HK-2 (cell line): ENCODE data around the gene ITPR2.
"Not testable (repeated sequence)": the region's sequence is repeated elsewhere in the genome, so short reads cannot be mapped to it uniquely, and the experiment has no call there.

ENCODE experiments used
- DNase-seq: peaks from one replicate; pipeline ENCODE4 v3.0.0-alpha.2; 2018; ENCODE audit not compliant: unreplicated experiment

The ITPR2 gene

GRCh38 chr12:26755362-26755761 lies 77.6 kb downstream of the ITPR2 start:
- DNase-seq: not testable (repeated sequence)

GRCh38 chr12:26754148-26754547 lies 78.8 kb downstream of the ITPR2 start:
- no peak for DNase-seq

GRCh38 chr12:26751179-26751578 lies 81.8 kb downstream of the ITPR2 start:
- no peak for DNase-seq

DNA sequence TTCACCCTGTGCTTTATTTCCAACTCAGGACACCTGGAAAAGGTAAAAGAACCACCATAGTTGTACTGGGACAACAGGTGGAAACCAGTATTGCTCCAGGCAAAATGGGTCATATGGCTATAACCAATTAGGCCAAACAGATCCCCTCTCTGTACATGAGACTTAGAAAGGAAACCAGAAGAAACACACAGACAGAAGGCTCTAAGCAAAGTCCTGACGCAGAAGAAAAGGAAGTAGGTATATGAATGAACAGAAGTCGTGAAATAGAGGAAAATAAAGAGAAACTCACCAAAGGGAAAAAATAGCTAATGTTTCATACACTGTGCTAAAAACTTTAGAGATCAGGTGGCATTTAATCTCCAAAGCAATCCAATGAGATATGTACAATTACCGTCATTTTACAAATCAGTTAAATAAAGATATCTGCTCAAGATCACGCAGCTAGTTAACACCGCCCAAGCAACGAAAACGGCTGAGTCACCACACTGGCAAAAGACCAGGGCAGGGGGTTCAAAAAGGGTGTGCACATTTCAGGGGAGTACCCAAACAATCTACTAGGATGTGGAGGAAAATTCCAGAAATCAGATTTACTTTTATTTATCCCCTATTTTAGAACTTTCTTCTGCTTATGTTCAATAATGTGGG lies 82.3 kb downstream of the ITPR2 start:
- no peak for DNase-seq

DNA sequence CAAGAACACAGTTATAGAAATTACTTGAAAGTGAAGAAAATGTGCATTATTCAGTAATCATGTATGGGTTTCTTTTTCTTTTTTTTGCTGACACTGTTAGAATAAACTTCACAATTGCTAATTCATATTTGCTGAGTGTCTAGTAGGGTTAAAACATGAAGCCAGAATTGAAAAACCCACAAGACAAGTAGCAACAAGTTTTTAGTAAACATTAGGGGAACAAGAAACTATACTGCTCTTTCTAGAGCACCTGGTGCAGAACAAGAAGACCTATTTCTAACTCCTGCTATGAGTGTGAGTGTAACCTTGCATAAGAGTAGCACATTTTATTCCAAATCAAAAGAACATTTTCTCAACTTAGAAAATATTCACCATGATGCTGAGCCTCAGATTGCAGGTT lies 83.2 kb downstream of the ITPR2 start:
- no peak for DNase-seq

DNA sequence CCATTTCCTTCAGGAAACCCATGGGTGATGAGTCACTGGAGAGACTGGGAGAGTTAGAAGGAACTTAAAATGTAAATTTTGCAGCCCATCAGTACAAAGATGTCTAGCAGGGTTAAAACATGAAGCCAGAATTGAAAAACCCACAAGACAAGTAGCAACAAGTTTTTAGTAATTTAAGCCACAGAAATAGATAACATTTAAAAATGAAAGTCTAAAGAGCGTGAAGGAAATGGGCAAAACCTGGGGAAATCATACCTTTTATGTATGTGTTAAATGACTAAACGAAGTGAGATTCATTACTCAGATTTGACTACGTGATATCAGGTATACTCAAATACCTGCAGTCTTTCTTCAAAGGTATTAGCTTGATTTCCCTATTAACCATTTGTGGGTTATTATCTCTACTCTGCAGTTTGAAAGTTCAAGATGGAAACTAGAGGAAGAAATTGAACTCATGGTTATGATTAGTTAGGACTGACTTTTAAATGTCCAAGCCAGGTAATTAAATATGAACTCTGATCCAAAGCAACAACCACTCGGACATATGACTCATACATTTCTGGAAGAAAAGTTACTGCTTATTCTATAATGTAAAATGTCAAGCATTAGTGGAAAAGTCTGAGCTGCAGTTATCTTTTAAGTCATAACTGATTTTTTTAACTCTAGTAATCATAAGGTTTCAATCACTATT lies 84.1 kb downstream of the ITPR2 start:
- DNase-seq: no peak

- no peak for DNase-seq
Observed at GRCh38 chr12:26748412-26748740, 84.6 kb downstream of the ITPR2 start.

DNA sequence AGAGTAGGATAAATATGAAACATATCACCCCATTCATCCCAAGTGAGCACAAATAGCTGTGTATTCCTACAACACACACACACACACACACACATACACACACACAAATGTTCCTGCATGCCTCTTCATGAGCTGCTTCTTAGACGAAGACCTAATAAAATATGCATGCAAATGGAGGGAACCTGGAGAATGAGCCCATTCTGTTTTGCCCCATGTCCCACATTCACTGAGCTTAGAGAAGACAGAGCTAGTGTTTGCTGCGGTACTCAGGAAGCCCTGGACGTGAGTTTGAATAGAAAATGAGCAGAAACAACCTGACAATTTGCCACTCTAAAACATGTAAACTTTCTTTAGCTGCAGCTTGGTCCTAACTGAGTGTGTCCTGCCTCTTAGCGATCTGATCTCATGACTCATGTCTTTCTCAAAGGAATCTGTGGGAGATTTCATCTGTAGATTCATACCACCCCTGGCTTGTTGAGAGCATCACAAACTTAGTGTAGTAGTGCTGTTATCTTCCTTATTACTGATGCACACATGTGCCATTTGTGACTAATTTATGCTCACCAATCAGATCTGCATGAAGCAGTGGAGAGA lies 86.8 kb downstream of the ITPR2 start:
- no peak for DNase-seq

DNA sequence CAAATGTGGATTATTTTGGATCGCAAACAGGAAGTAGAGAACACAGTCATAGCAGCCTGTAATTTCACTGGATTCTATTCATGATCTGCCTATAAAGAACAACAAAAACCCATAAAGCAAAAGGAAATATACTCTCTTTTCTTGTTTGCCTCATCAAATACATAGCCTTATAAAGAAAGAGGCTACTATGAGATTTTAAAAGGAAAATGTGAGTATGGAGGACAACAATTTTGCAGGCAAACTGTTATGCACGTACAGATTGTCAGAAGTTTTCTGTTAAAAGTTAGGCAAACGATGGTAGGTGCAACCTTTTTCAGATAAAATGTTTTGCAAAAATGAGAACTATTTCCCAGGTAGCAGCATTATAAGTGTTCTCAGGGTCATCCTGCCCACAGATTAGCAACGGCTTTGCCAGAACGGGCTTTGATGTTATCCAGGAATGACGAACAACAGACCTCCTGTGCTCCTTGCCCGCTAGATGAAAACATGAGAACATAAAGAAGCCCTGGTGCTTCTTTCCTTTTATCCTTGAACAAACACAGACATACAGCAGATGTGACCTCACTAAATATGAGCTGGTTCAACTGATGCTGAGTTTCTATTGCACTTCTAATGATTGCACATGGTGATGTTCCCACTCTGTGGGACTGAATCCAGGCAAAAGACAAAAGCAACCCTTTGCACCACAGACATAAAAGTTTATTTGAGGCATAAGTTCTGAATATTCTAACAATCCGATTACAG lies 88.1 kb downstream of the ITPR2 start:
- DNase-seq: no peak

- no peak for DNase-seq
Observed at GRCh38 chr12:26744042-26744626, 88.9 kb downstream of the ITPR2 start.

DNA sequence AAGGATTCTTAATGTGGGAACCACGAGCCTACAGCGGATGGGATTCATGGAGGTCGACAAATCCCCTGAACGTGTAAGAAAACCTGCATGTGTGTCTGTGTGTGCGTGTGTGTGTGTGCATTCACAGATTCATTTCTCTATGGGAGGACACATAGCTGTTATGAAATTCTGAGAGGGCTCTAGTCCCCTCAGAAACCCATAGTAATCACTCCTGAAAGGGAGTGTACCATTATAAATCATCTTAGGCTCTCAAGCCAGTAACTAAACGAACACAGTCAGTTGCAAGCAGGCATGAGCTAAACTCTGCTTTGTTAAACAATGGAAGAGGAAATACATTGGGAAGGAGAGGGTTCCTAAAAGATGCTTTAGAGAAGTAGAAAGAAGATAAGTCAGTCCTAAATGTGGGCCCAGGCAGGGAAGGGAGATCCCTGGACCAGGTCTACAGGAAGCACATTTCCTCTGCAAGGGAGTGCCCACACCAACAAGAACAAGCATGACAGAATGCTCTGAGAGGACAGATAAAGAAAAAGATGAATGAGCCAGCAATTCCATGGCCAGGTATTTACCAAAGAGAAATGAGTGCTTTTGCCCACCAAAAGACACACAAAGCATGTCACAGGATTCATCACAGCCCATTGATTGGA lies 91.3 kb downstream of the ITPR2 start:
- DNase-seq: no peak

DNA sequence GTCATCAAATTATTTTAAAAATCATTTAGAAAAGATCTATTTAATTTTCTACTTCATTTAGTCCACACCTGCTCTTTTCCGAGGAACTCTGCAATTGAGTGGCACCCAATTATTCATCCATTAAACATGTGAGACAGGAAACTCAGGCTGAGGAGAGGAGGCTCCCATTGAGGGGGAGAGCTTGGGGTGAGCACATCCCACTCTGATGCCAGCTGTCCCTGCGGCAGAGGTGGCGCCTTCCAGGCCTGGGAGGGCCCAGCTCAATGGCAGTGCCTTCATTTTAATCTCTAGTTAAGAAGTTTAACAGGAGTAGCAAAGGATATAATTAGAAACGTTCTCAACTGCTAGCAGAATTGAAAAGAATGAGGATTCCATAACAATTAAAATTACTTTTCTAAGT lies 92.0 kb downstream of the ITPR2 start:
- no peak for DNase-seq

DNA sequence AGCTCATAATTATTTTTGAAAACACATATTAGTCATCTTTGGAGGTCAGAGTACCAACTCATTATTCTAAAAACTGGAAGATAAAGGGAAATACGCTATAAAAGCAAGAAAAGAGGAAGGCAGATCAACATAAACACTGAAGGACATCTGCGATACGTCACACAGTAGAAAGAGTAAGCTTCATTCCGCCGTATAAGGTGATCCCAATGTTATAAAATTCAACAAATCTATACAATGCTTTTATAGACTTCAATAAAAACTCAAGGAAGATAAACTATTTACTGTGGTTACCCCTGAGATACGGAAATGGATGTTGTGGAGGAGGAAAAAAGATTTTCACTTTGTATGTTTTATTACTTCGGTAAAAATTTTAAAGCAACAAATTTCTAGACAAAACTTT lies 92.6 kb downstream of the ITPR2 start:
- no peak for DNase-seq

DNA sequence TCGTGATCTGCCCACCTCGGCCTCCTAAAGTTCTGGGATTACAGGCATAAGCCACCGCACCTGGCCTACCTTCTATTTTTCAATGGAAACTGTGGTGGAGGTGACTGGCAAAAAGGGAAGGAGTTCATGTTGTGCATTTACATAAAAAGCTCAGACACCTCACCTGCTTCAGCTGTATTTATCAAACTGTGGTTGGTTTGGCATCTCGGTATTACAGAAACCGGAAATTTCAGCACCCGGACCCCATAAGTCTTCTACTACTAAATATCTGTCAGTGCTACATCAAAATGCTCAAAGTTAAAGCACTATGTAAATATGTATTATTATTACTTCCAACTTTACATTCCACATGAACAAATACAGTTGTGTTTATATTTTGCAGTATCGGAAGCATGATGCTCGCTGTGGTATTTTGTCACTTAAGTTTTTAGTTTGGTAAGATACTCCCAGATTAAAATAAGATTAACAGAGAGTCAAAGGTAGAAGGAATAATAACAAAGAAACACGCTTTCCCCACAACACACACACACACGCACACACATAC lies 95.4 kb downstream of the ITPR2 start:
- DNase-seq: no peak

- DNase-seq: no peak
Observed at GRCh38 chr12:26736563-26737486, 96.2 kb downstream of the ITPR2 start.

DNA sequence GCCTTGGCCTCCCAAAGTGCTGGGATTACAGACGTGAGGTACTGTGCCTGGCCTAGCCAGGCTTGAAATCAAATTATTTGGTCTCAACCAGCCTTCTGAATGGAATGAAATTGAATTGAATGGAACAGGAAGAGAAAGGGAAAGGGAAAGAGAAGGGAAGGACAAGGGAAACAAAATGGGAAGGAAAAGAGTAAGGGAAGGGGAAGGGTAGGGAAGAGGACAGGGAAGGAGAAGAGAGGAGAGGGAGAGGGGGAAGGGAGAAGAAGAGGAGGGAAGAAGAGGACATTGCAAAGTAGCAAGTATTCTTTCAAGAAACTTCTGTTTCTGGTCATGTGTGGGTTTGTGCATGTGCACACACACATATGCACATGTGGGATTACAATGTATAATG lies 97.8 kb downstream of the ITPR2 start:
- DNase-seq: no peak

GRCh38 chr12:26734510-26735248 lies 98.3 kb downstream of the ITPR2 start:
- DNase-seq: no peak

DNA sequence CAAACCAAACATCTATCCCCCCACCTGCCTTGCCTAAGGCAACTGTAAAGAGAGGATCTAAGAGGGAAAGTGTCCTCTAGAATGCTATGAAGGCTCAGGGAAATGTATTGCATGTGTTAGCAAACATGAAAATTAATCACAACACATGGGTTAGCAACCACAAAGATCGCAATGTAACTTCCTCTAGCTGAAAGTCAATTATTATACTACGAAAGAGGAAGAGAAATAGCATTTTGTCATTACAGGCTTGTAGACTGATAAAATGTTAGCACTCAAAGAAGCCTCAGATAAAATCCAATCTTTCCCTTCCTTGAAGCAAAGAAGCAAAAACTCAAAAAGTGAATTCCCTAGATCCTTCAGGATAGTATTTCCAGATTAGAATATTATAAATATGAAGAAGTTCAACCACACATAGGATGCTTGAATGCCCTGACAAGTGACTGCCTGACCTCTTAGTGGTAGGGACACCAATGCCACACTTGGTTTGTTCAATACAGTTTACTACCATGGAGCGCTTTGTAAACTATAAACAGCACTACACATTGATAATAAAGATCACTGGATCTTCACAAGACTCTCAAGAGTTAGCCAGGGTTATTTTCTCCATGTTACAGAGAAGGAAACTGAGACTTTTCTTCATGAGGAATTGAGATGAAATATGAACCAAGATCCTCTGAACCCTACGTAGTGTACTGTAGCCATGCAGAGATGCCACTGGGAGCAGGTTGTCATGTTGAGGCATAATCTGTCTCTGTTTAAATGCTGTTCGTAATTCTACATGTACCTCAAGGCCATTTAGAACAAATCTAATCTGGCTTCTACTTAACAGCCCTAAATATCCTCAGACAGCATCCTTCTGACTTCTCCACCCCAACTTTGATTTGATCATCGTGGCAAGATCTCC lies 100.7 kb downstream of the ITPR2 start:
- DNase-seq: no peak
